CD4-positive, alpha-beta T cell (primary cell): ENCODE measurements around the gene FEV. TPM values are rescaled to one million over a fixed set of nuclear protein-coding genes. Genes with fewer than 3 reads are reported as not detected.
"Not testable (repeated sequence)": the region's sequence is repeated elsewhere in the genome, so short reads cannot be mapped to it uniquely, and the experiment has no call there.

Experiments used
- ATAC-seq: fragments of 200-7000 bp; cut with Tn5 transposase; one replicate; pipeline ENCODE4 v1.10.0; 2022; ENCODE audit warnings: mild to moderate bottlenecking; ENCODE audit not compliant: poor library complexity
- CTCF ChIA-PET: fragments of 350-600 bp; sonication (Branson Sonifier 250); formaldehyde crosslinking; loops from one replicate; lab custom pipeline; 2021; ENCODE audit warnings: antibody characterized with exemption, inconsistent platforms; lab: Charles Lee
- POLR2A ChIA-PET: fragments of 350-600 bp; sonication (Branson Sonifier 250); formaldehyde crosslinking; loops from one replicate; lab custom pipeline; 2021; ENCODE audit warnings: antibody characterized with exemption, inconsistent platforms; lab: Charles Lee
- DNase-seq, 14 experiments: peaks; one replicate each; pipeline ENCODE4 v3.0.0-alpha.2; 2013 to 2020; ENCODE audit warnings: mixed read lengths in 2 of 14
- H3K27ac ChIP-seq, 2 donors: one replicate each; pipeline versions ENCODE4 v1.5.1 to v1.7.0; 2013; ENCODE audit warnings: low read length in 2 of 2, low read depth in 1 of 2, mild to moderate bottlenecking in 1 of 2
- H3K27me3 ChIP-seq, 2 experiments: 1 replicate in 1 of 2; 2 replicates in 1 of 2; pipeline versions ENCODE4 v1.6.1 to v1.7.0; 2013; ENCODE audit warnings: low read length in 2 of 2, control low read depth in 1 of 2, mild to moderate bottlenecking in 1 of 2, moderate library complexity in 1 of 2; ENCODE audit not compliant: insufficient read depth in 2 of 2, control insufficient read depth in 1 of 2
- H3K36me3 ChIP-seq: one replicate; pipeline ENCODE4 v1.6.1; 2013; ENCODE audit warnings: low read length, control low read depth; ENCODE audit not compliant: insufficient read depth
- H3K4me1 ChIP-seq: one replicate; pipeline ENCODE4 v1.6.1; 2013; ENCODE audit warnings: low read length, control low read depth; ENCODE audit not compliant: insufficient read depth
- H3K4me3 ChIP-seq: one replicate; pipeline ENCODE4 v1.5.1; 2013; ENCODE audit warnings: mild to moderate bottlenecking, low read length, moderate library complexity
- H3K9me3 ChIP-seq, 2 experiments: 1 replicate in 1 of 2; 2 replicates in 1 of 2; pipeline versions ENCODE4 v1.6.1 to v1.7.0; 2013; ENCODE audit warnings: low read length in 2 of 2, mild to moderate bottlenecking in 2 of 2, control low read depth in 1 of 2, moderate library complexity in 1 of 2; ENCODE audit not compliant: control insufficient read depth in 1 of 2, insufficient read depth in 1 of 2
- H3K27ac Mint-ChIP-seq: one replicate; pipeline ENCODE4 v1.8.0; 2020; ENCODE audit warnings: mixed read lengths
- H3K27me3 Mint-ChIP-seq: one replicate; pipeline ENCODE4 v1.8.0; 2021; ENCODE audit warnings: mixed read lengths
- H3K36me3 Mint-ChIP-seq: one replicate; pipeline ENCODE4 v1.8.0; 2021; ENCODE audit warnings: low read depth, mixed read lengths
- H3K4me1 Mint-ChIP-seq: one replicate; pipeline ENCODE4 v1.8.0; 2021; ENCODE audit warnings: low read depth, mixed read lengths
- H3K4me3 Mint-ChIP-seq: one replicate; pipeline ENCODE4 v1.8.0; 2020; ENCODE audit warnings: mild to moderate bottlenecking, mixed read lengths
- H3K9me3 Mint-ChIP-seq: one replicate; pipeline ENCODE4 v1.8.0; 2020; ENCODE audit warnings: mixed read lengths
- intact Hi-C, 2 experiments: fragments of 100-400 bp; cut with DNase I in 1 of 2; cut with micrococcal nuclease in 1 of 2; formaldehyde crosslinking; loops; one replicate each; pipeline versions ENCODE4 v1.15.1 to v1.9.0; 2023 to 2025; cut with DNase I, micrococcal nuclease
- microRNA-seq: library from miRNA; unstranded; fragments of <30 nt; microRNA quantifications from one replicate; pipeline ENCODE4 v1.2.0, GENCODE V29; 2021; ENCODE audit warnings: borderline microRNAs expressed, borderline replicate concordance
- total RNA-seq, 174 experiments: library from RNA in 2 of 174; stranded (reverse) in 2 of 174; gene quantifications; one replicate each; pipeline ENCODE4 v1.2.3 and lab custom pipeline; 2021 to 2026
- TF ChIP-seq, protein P1 (sequence below): fragments of 200-600 bp; IDR thresholded peaks from one replicate; pipeline ENCODE4 v1.8.0; 2022; ENCODE audit warnings: antibody characterized with exemption, mild to moderate bottlenecking

The FEV gene
- total RNA-seq, 2 experiments from 2014 or later, result not detected

DNA sequence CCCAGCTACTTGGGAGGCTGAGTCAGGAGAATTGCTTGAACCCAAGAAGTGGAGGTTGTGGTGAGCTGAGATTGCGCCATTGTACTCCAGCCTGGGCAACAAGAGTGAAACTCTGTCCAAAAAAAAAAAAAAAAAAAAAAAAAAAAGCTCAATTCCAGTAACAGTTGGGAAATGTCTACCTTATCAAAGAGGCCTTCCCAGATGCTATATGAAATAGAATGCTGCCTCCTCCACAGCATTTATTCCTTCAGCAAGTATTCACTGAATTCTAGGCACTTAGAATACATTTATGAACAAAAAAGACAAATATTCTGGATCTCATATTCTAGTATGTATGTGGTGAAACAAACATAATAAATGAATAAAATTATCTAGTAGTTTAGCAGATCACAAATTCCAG lies 38.4 kb downstream of the FEV start:
- CTCF ChIA-PET, result no interaction called here
- no peaks in the 10 kb centered on the region for H3K36me3 Mint-ChIP-seq
- TF ChIP-seq, protein P1, sequence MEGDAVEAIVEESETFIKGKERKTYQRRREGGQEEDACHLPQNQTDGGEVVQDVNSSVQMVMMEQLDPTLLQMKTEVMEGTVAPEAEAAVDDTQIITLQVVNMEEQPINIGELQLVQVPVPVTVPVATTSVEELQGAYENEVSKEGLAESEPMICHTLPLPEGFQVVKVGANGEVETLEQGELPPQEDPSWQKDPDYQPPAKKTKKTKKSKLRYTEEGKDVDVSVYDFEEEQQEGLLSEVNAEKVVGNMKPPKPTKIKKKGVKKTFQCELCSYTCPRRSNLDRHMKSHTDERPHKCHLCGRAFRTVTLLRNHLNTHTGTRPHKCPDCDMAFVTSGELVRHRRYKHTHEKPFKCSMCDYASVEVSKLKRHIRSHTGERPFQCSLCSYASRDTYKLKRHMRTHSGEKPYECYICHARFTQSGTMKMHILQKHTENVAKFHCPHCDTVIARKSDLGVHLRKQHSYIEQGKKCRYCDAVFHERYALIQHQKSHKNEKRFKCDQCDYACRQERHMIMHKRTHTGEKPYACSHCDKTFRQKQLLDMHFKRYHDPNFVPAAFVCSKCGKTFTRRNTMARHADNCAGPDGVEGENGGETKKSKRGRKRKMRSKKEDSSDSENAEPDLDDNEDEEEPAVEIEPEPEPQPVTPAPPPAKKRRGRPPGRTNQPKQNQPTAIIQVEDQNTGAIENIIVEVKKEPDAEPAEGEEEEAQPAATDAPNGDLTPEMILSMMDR, result no peak
- no peak overlapping the region for H3K27ac Mint-ChIP-seq
- no peak overlapping the region for H3K4me3 Mint-ChIP-seq
- POLR2A ChIA-PET, result no interaction called here
- Histone ChIP-seq H3K4me1 (no peaks in the 10 kb centered on the region), H3K27me3 (peaks cover 16 to 47% of the 10 kb centered on the region in 2 experiments), H3K27ac (no peak overlapping the region), H3K4me3 (no peak overlapping the region), H3K9me3 (peaks cover 0 to 3% of the 10 kb centered on the region in 2 experiments), H3K36me3 (no peaks in the 10 kb centered on the region)
- ATAC-seq, result no peak
- intact Hi-C loops, result no loop called here
- H3K4me1 Mint-ChIP-seq, result no peaks in the 10 kb centered on the region
- H3K9me3 Mint-ChIP-seq, result peaks cover under 1% of the 10 kb centered on the region
- H3K27me3 Mint-ChIP-seq, result peaks cover 66% of the 10 kb centered on the region
- DNase-seq, result no peak

DNA sequence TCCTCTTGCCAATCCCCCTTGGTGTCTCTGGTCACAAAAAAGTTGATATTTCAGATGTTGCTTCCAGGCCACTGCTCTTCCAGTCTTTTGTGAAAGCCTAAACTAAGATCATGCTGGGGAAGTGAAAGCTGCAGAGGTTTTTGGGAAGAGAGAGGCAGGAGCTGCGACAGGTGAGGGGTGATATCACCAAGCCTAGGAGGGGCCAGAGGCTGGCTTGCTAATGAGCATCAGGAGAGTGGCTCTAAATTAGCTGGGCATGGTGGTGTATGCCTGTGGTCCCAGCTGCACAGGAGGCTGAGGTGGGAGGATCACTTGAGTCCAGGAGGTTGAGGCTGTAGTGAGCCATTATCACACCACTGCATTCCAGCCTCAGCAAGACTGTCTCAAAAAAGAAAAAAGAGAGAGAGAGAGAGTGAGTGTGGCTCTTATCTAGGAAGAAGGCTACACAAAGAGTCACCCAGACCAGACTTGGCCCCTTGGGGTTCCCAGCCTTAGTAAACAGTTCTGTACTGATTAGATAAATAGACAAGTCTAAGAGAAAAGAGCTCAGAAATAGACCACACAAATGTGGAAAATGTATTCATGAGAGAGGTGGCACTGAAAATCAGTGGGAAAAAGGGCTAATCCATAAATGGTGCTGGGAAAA lies 40.1 kb downstream of the FEV start:
- Histone ChIP-seq H3K36me3 (no peaks in the 10 kb centered on the region), H3K4me3 (no peak overlapping the region), H3K9me3 (peaks cover 0 to 3% of the 10 kb centered on the region in 2 experiments), H3K4me1 (no peaks in the 10 kb centered on the region), H3K27me3 (peaks cover 7 to 43% of the 10 kb centered on the region in 2 experiments), H3K27ac (no peak overlapping the region)
- TF ChIP-seq, protein P1, result no peak
- POLR2A ChIA-PET, result interaction anchor here (0.8 kb wide), 1 partner anchor 12 kb away, joined by 3 read pairs; no protein-coding TSS in a partner anchor
- peaks cover 65% of the 10 kb centered on the region for H3K27me3 Mint-ChIP-seq
- CTCF ChIA-PET, result no interaction called here
- ATAC-seq (no peak), DNase-seq (no peak)
- no peak overlapping the region for H3K27ac Mint-ChIP-seq
- intact Hi-C loops, result no loop called here
- H3K9me3 Mint-ChIP-seq, result peaks cover 3% of the 10 kb centered on the region
- no peak overlapping the region for H3K4me3 Mint-ChIP-seq
- H3K4me1 Mint-ChIP-seq, result no peaks in the 10 kb centered on the region
- H3K36me3 Mint-ChIP-seq, result no peaks in the 10 kb centered on the region

DNA sequence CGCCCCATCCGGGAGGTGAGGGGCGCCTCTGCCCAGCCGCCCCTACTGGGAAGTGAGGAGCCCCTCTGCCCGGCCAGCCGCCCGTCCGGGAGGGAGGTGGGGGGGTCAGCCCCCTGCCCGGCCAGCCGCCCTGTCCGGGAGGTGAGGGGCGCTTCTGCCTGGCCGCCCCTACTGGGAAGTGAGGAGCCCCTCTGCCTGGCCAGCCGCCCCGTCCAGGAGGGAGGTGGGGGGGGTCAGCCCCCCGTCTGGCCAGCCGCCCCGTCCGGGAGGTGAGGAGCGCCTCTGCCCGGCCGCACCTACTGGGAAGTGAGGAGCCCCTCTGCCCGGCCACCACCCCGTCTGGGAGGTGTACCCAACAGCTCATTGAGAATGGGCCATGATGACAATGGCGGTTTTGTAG lies 53.2 kb downstream of the FEV start:
- H3K4me3 ChIP-seq, intact Hi-C loops, POLR2A ChIA-PET, H3K27ac Mint-ChIP-seq, H3K36me3 Mint-ChIP-seq, H3K4me3 Mint-ChIP-seq, H3K27ac ChIP-seq, DNase-seq, H3K9me3 Mint-ChIP-seq, H3K4me1 ChIP-seq, H3K4me1 Mint-ChIP-seq, H3K36me3 ChIP-seq, ATAC-seq, H3K9me3 ChIP-seq, CTCF ChIA-PET: not testable (repeated sequence)
- H3K27me3 ChIP-seq, result peaks cover 10 to 16% of the 10 kb centered on the region in 2 experiments
- peaks cover 49% of the 10 kb centered on the region for H3K27me3 Mint-ChIP-seq

Small RNA genes within 50 kb of the gene (microRNA-seq; reads per million reads assigned to microRNA genes)
- not detected for gene MIR375

Other genes with a start within 250 kb of the FEV start
- under 1 TPM in 1 of 2 experiments, not detected in 1; 0.28 TPM for gene CYP27A1, start 203.0 kb downstream of the FEV start, total RNA-seq
- not detected for gene PRKAG3, start 153.4 kb downstream of the FEV start, total RNA-seq
- gene WNT6, start 125.4 kb downstream of the FEV start, total RNA-seq, result not detected
- 1 to 10 TPM; 4.8 to 6.6 TPM for gene WNT10A, start 104.3 kb downstream of the FEV start, total RNA-seq
- gene CDK5R2, start 25.5 kb downstream of the FEV start, total RNA-seq, result not detected
- gene CRYBA2, start 8.2 kb upstream of the FEV start, total RNA-seq, result not detected
- gene CFAP65, start 56.3 kb upstream of the FEV start, total RNA-seq, result not detected
- not detected for gene IHH, start 75.7 kb upstream of the FEV start, total RNA-seq
- gene NHEJ1, start 175.6 kb upstream of the FEV start, total RNA-seq, result 1 to 10 TPM; 7.2 to 8.5 TPM
- under 1 TPM; 0.36 to 0.96 TPM for gene SLC23A3, start 184.8 kb upstream of the FEV start, total RNA-seq
- 10 to 100 TPM; 42.3 to 43.4 TPM for gene CNPPD1, start 191.7 kb upstream of the FEV start, total RNA-seq
- gene RETREG2, start 193.1 kb upstream of the FEV start, total RNA-seq, result 10 to 100 TPM; 82.3 to 83.2 TPM
- 10 to 100 TPM; 65.9 to 67.4 TPM for gene ZFAND2B, start 221.6 kb upstream of the FEV start, total RNA-seq
- gene ABCB6, start 233.8 kb upstream of the FEV start, total RNA-seq, result 1 to 10 TPM; 2.6 to 3.1 TPM
- 100 to 1,000 TPM; 105 to 106 TPM for gene ATG9A, start 244.5 kb upstream of the FEV start, total RNA-seq
- 100 to 1,000 TPM; 128 to 135 TPM for gene ANKZF1, start 244.6 kb upstream of the FEV start, total RNA-seq